GM21528 (cell line): ENCODE data around the gene WDR86.

Source experiments
- ATAC-seq: cut with Tn5 transposase; IDR thresholded peaks from one replicate; pipeline ENCODE4 v1.9.1; 2021; ENCODE audit warnings: mild to moderate bottlenecking, moderate library complexity; ENCODE audit not compliant: unreplicated experiment, low FRiP score

The WDR86 gene

GRCh38 chr7:151408839-151409666 is 785 bp downstream of the WDR86 start:
- ATAC-seq, result no peak

GRCh38 chr7:151408498-151408838 is 1.4 kb downstream of the WDR86 start:
- ATAC-seq, result no peak

- no peak for ATAC-seq
These were observed 2.8 kb downstream of the WDR86 start for GRCh38 chr7:151406886-151407583.

GRCh38 chr7:151406051-151406875 is 3.6 kb downstream of the WDR86 start:
- no peak for ATAC-seq

- ATAC-seq, result no peak
These were observed 4.2 kb downstream of the WDR86 start for GRCh38 chr7:151405588-151405987.

GRCh38 chr7:151405056-151405455 is 4.8 kb downstream of the WDR86 start:
- no peak for ATAC-seq

- ATAC-seq, result no peak
These were observed 5.4 kb downstream of the WDR86 start for GRCh38 chr7:151404216-151405011.

GRCh38 chr7:151403764-151404163 is 6.1 kb downstream of the WDR86 start:
- no peak for ATAC-seq

GRCh38 chr7:151402029-151402835 is 7.6 kb downstream of the WDR86 start:
- ATAC-seq, result no peak

GRCh38 chr7:151400626-151401315 is 9.1 kb downstream of the WDR86 start:
- ATAC-seq, result peak; percentile 53

- no peak for ATAC-seq
These were observed 9.9 kb downstream of the WDR86 start for GRCh38 chr7:151399906-151400305.

GRCh38 chr7:151399305-151399601 is 10.6 kb downstream of the WDR86 start:
- ATAC-seq, result no peak

- ATAC-seq, result no peak
These were observed 11.2 kb downstream of the WDR86 start for GRCh38 chr7:151398446-151399304.

GRCh38 chr7:151397026-151397425 is 12.8 kb downstream of the WDR86 start:
- ATAC-seq, result no peak

- ATAC-seq, result no peak
These were observed 13.4 kb downstream of the WDR86 start for GRCh38 chr7:151396328-151396970.

- ATAC-seq, result no peak
These were observed 14.8 kb downstream of the WDR86 start for GRCh38 chr7:151395036-151395367.

GRCh38 chr7:151394076-151395035 is 15.5 kb downstream of the WDR86 start:
- no peak for ATAC-seq
